Sigmoid colon (tissue), 4 donors: ENCODE results near the gene TECR.
"Not testable (repeated sequence)": the region's sequence is repeated elsewhere in the genome, so short reads cannot be mapped to it uniquely, and the experiment has no call there.

ENCODE experiments used
- EP300 ChIP-seq, 4 donors: sonication (generic); formaldehyde crosslinking; IDR thresholded peaks; one replicate each; pipeline ENCODE4 v1.6.1; 2017; ENCODE audit warnings: antibody characterized with exemption in 4 of 4
- POLR2A ChIP-seq, 2 donors: fragments of 450-650 bp; IDR thresholded peaks; one replicate each; pipeline ENCODE4 v1.6.1; 2016; ENCODE audit warnings: antibody characterized with exemption in 2 of 2, mild to moderate bottlenecking in 2 of 2, moderate library complexity in 2 of 2
- POLR2AphosphoS5 ChIP-seq, 4 donors: sonication (generic); formaldehyde crosslinking; IDR thresholded peaks; one replicate each; pipeline ENCODE4 v1.6.1; 2017; ENCODE audit warnings: antibody characterized with exemption in 4 of 4
- TF ChIP-seq, protein P1 (sequence below), 4 experiments: fragments of 450-650 bp in 3 of 4; fragments of 200-600 bp in 1 of 4; IDR thresholded peaks; one replicate each; pipeline ENCODE4 v1.5.1; 2016 to 2019; ENCODE audit warnings: antibody characterized with exemption in 4 of 4, mild to moderate bottlenecking in 3 of 4, moderate library complexity in 2 of 4

- TF ChIP-seq EP300, POLR2A, POLR2AphosphoS5 (IDR thresholded peaks at IDR 0.05): not testable (repeated sequence)
- TF ChIP-seq, protein P1, sequence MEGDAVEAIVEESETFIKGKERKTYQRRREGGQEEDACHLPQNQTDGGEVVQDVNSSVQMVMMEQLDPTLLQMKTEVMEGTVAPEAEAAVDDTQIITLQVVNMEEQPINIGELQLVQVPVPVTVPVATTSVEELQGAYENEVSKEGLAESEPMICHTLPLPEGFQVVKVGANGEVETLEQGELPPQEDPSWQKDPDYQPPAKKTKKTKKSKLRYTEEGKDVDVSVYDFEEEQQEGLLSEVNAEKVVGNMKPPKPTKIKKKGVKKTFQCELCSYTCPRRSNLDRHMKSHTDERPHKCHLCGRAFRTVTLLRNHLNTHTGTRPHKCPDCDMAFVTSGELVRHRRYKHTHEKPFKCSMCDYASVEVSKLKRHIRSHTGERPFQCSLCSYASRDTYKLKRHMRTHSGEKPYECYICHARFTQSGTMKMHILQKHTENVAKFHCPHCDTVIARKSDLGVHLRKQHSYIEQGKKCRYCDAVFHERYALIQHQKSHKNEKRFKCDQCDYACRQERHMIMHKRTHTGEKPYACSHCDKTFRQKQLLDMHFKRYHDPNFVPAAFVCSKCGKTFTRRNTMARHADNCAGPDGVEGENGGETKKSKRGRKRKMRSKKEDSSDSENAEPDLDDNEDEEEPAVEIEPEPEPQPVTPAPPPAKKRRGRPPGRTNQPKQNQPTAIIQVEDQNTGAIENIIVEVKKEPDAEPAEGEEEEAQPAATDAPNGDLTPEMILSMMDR (IDR thresholded peaks at IDR 0.05) = not testable (repeated sequence)
These were observed 82.8 kb downstream of the TECR start for GRCh38 chr19:14612242-14612641.
